ENCODE measurements around the gene DPYD. TPM values are rescaled to one million over a fixed set of nuclear protein-coding genes. Genes with fewer than 3 reads are reported as not detected.

The DPYD gene
- polyA plus RNA-seq, 1 donor from 2014 or later, result 3.8 TPM

DNA sequence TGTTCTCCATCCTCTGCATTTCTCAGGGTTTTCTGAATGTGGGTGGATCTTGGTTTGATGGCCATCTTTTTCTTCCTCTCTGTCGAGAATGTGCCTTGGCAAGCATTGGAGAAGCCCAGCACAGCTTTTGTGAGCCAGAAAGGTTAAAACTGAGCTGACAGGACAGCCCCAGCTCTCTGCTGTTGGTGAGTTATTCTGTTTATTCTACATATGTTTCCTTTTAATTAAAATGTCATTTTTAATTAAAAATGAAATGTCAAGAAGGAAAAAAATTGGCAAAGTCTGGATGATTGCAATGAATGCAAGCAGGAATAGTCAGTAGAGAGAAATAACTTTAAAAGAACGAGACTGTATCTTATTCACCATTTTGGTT is 873.4 kb downstream of the DPYD start:
- Mint-ChIP-seq H3K27me3 (peaks cover 5% of the 10 kb centered on the region), H3K9me3 (peaks cover 0 to 4% (median 3%) of the 10 kb centered on the region in 3 donors), H3K36me3 (no peaks in the 10 kb centered on the region)

DNA sequence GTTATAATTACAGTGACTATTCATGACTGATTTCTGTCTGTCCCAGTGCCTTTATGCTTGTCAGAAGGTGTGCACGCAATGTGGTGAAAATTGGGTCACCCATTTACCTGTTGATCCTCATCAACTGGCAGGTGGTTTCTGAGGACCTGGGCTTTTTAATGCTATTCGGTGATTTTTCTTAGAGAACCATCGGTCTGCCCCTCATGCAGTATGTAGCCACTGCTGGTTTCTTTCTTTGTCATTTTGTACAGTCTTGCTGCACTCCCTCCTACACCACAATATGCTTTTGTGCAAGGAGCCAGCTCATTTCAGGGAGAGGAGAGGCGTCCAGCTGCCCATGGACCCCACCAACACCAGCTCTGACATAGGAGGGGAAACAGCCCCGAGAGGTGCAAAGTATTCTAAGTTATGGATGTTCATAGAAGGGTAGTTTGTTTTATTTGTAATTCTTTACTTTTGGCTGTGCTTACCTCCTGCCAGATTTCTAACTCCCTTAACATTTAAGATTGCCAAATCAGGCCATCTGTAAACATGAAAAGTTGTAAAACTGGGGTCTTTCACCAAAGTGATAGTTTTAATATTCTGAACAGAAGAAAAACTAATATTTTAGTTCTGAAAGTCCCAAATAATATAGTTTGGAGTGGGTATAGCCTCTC is 873.9 kb downstream of the DPYD start:
- peaks cover 0 to 4% (median 3%) of the 10 kb centered on the region in 3 donors for H3K9me3 Mint-ChIP-seq

More for the DNA sequence above, 873.4 kb downstream of the DPYD start:
- no peak overlapping the region for H3K27ac Mint-ChIP-seq
- H3K4me1 Mint-ChIP-seq, result no peaks in the 10 kb centered on the region
- H3K4me3 Mint-ChIP-seq, result no peak overlapping the region

DNA sequence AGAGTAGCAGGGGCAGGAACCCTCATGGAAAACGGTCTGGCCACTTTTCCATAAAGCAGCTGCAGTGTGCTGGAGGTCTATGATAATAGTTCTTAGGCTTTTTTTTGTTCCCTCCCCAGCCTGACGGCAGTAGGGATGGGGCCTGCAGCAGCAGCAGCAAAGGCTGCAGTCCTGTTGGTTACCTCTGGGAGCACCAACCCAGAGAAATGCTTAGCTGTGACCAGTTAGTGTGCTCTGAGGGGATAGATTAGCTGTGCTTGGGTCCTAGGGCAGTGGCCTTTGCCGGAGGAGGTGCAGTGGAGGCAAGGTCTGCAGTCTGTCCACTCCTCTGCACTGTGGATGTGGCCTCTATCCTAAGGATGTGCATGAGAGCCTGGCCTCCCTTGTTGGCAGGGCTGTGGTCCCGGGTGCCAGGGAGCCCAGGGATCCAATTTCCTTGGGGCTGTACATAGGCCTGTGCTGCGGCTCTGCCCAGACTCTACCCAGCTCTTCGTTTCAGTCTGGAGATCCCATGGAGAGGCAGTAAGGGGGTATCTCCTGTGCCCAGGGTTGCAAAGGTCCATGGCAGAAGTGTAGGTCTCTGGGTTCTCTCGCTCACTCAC is 876.6 kb downstream of the DPYD start:
- Mint-ChIP-seq H3K36me3 (no peaks in the 10 kb centered on the region), H3K27ac (no peak overlapping the region), H3K4me1 (no peaks in the 10 kb centered on the region), H3K27me3 (peaks cover 5% of the 10 kb centered on the region), H3K4me3 (no peak overlapping the region), H3K9me3 (peaks cover 4 to 13% (median 12%) of the 10 kb centered on the region in 3 donors)

More for the DNA sequence above, 873.9 kb downstream of the DPYD start:
- Mint-ChIP-seq H3K4me1 (no peaks in the 10 kb centered on the region), H3K27me3 (peaks cover 5% of the 10 kb centered on the region), H3K4me3 (no peak overlapping the region), H3K27ac (no peak overlapping the region), H3K36me3 (no peaks in the 10 kb centered on the region)

DNA sequence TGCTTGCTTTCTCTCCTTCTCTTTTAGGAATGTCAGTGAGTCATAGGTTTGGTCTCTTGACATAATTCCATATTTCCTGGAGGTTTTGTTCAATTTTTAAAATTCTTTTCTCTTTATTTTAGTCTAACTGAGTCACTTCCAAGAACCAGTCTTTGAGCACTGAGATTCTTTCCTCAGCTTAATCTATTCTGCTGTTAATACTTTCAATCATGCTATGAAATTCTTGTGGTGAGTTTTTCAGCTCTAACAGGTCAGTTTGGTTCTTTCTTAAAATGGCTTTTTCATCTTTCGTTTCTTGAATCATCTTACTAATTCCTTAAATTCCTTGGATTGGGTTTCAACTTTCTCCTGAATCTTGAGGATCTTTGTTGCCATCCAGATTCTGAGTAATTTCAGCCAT is 878.3 kb downstream of the DPYD start:
- H3K4me3 Mint-ChIP-seq, result no peak overlapping the region
- no peaks in the 10 kb centered on the region for H3K4me1 Mint-ChIP-seq
- no peak overlapping the region for H3K27ac Mint-ChIP-seq
- H3K36me3 Mint-ChIP-seq, result no peaks in the 10 kb centered on the region
- H3K9me3 Mint-ChIP-seq, result peaks cover 4 to 18% (median 14%) of the 10 kb centered on the region in 3 donors
- no peaks in the 10 kb centered on the region for H3K27me3 Mint-ChIP-seq

DNA sequence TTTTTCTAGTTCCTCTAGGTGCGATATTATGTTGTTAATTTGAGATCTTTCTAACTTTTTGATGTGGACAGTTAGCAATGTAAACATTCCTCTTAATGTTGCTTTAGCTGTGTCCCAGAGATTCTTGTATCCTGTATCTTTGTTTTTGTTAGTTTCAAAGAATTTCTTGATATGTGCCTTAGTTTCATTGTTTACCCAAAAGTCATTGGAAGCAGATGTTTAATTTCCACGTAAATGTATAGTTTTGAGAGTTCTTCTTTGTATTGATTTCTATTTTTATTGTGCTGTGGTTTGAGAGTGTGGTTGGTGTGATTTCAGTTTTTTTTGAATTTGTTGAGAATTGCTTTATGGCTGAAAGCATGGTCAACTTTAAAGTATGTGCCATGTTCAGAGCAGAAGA is 879.8 kb downstream of the DPYD start:
- Mint-ChIP-seq H3K36me3 (no peaks in the 10 kb centered on the region), H3K4me1 (no peaks in the 10 kb centered on the region), H3K4me3 (no peak overlapping the region), H3K9me3 (peaks cover 4 to 18% (median 14%) of the 10 kb centered on the region in 3 donors), H3K27ac (peak overlapping the region in 1 of 3 donors; percentile 18), H3K27me3 (no peaks in the 10 kb centered on the region)

DNA sequence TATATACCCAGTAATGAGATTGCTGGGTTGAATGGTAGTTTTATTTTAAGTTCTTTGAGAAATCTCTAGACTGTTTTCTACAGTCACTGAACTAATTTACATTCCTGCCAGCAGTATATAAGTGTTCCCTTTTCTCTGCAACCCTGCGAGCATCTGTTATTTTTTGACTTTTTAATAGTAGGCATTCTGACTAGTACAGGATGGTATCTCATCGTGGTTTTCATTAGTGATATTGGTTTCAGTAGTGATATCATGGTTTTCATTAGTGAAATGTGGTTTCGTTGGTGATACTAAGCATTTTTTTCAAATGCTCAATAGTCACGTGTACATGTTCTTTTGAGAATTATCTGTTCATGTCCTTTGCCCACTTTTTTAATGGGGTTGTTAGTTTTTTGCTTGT is 882.4 kb downstream of the DPYD start:
- H3K27ac Mint-ChIP-seq, result no peak overlapping the region
- H3K4me3 Mint-ChIP-seq, result no peak overlapping the region
- no peaks in the 10 kb centered on the region for H3K4me1 Mint-ChIP-seq
- H3K9me3 Mint-ChIP-seq, result peaks cover 4 to 18% (median 14%) of the 10 kb centered on the region in 3 donors
- no peaks in the 10 kb centered on the region for H3K36me3 Mint-ChIP-seq
- peaks cover 1% of the 10 kb centered on the region for H3K27me3 Mint-ChIP-seq

DNA sequence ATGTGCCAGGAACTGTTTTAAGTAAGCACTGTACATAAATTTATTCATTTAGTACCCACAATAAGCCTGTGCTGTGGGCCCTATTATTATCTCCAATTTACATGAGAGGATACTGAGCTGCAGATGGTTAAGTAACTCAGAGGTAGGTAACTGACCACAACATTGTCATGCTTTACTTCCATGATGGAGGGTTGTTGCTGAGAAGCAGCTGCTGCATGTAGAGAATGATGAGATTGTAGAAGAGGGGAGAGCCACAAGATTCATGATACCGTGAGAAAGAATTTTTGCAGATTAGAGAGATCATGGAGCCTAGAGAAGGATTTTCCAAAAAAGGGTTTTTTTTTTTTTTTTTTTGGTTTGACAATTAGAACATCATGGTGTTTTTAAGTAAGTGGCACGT is 886.2 kb downstream of the DPYD start:
- Mint-ChIP-seq H3K4me3 (no peak overlapping the region), H3K27me3 (peaks cover 1% of the 10 kb centered on the region), H3K27ac (no peak overlapping the region), H3K4me1 (no peaks in the 10 kb centered on the region), H3K36me3 (no peaks in the 10 kb centered on the region), H3K9me3 (peaks cover 2 to 9% (median 9%) of the 10 kb centered on the region in 3 donors)

DNA sequence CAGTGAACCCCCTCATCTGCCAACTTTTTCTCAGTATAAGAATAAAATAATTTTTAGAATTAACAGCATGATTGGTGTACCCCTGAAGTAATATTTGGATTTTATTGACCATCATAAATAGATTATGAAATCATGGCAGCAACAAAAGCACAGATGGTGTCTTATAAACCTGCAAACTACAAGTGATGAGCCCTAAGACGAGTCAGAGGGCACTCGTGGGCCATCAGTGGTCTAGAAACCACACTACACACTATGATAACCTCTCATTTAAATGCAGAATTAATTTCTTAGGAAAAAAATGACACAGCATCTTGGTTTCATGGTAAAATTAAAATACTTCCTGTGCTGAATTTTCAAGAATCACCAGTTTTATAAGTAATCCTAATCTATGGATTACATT is 886.9 kb downstream of the DPYD start:
- Mint-ChIP-seq H3K27ac (no peak overlapping the region), H3K4me1 (no peaks in the 10 kb centered on the region), H3K36me3 (no peaks in the 10 kb centered on the region), H3K4me3 (no peak overlapping the region), H3K27me3 (peaks cover 1% of the 10 kb centered on the region), H3K9me3 (peaks cover 0 to 6% (median 3%) of the 10 kb centered on the region in 3 donors)
